ENCODE data around the gene PARP6. TPM values are rescaled to one million over a fixed set of nuclear protein-coding genes. Genes with fewer than 3 reads are reported as not detected.

Gene PARP6
- total and polyA plus RNA-seq, 2 experiments from 2014 or later, result 29.7 to 36.0 TPM

GRCh38 chr15:72302955-72303354, 30.6 kb upstream of the PARP6 start:
- H3K36me3 ChIP-seq (ENCODE audit: low read depth), result no peaks in the 10 kb centered on the region
- no peaks in the 10 kb centered on the region for H3F3A ChIP-seq (ENCODE audit: insufficient read depth)
- TF ChIP-seq EZH2 (IDR thresholded peaks at IDR 0.05; ENCODE audit: insufficient read depth, poor library complexity, severe bottlenecking), result no peak
- no peak for TF ChIP-seq EZH2phosphoT487 (IDR thresholded peaks at IDR 0.05; ENCODE audit: insufficient read depth, low read depth)
- H3K9me2 ChIP-seq (ENCODE audit: insufficient read depth), result no peaks in the 10 kb centered on the region
- no peak overlapping the region for H3K4me2 ChIP-seq (ENCODE audit: unreplicated experiment)
- DNase-seq, result no peak
- H3K9me3 ChIP-seq (ENCODE audit: low read depth), result no peaks in the 10 kb centered on the region
- H3K79me2 ChIP-seq (ENCODE audit: insufficient read depth), result no peaks in the 10 kb centered on the region
- 7 to 26% methylated on average over 1 of the region's 1 CpG for WGBS, 2 experiments (ENCODE audit: low coverage in 1 of 2, low lambda C conversion rate in 2 of 2, missing lambda C conversion rate in 2 of 2)
- no peak overlapping the region for H3K9ac ChIP-seq
- H2AFZ ChIP-seq, result no peak overlapping the region
- H3K27ac ChIP-seq, result no peak overlapping the region
- in situ Hi-C loops (cut with MboI), result no loop called here
- no peak overlapping the region for H3K4me3 ChIP-seq
- H4K20me1 ChIP-seq (ENCODE audit: insufficient read depth), result no peaks in the 10 kb centered on the region
- no peaks in the 10 kb centered on the region for H3K4me1 ChIP-seq (ENCODE audit: insufficient read depth)
- no peaks in the 10 kb centered on the region for H3K27me3 ChIP-seq (replicated peaks; ENCODE audit: insufficient read depth)

GRCh38 chr15:72289597-72290325, 17.4 kb upstream of the PARP6 start:
- in situ Hi-C loops (cut with MboI), result no loop called here
- no peak overlapping the region for H3K27ac ChIP-seq
- no peaks in the 10 kb centered on the region for H3K4me1 ChIP-seq (ENCODE audit: insufficient read depth)
- H3K9ac ChIP-seq, result no peak overlapping the region
- H2AFZ ChIP-seq, result no peak overlapping the region
- H3K79me2 ChIP-seq (ENCODE audit: insufficient read depth), result no peaks in the 10 kb centered on the region
- no peak for TF ChIP-seq EZH2 (IDR thresholded peaks at IDR 0.05; ENCODE audit: insufficient read depth, poor library complexity, severe bottlenecking)
- TF ChIP-seq EZH2phosphoT487 (IDR thresholded peaks at IDR 0.05; ENCODE audit: insufficient read depth, low read depth), result no peak
- no peak for DNase-seq
- 83% methylated on average over 34 to 36 of the region's 52 CpGs for WGBS, 2 experiments (ENCODE audit: low coverage in 1 of 2, low lambda C conversion rate in 2 of 2, missing lambda C conversion rate in 2 of 2)
- H4K20me1 ChIP-seq (ENCODE audit: insufficient read depth), result no peaks in the 10 kb centered on the region
- H3K27me3 ChIP-seq (replicated peaks; ENCODE audit: insufficient read depth), result no peaks in the 10 kb centered on the region
- no peaks in the 10 kb centered on the region for H3K36me3 ChIP-seq (ENCODE audit: low read depth)
- H3K9me2 ChIP-seq (ENCODE audit: insufficient read depth), result no peaks in the 10 kb centered on the region
- no peak overlapping the region for H3K4me2 ChIP-seq (ENCODE audit: unreplicated experiment)
- H3K4me3 ChIP-seq, result no peak overlapping the region
- H3F3A ChIP-seq (ENCODE audit: insufficient read depth), result no peaks in the 10 kb centered on the region
- H3K9me3 ChIP-seq (ENCODE audit: low read depth), result no peaks in the 10 kb centered on the region

- Histone ChIP-seq H3K9me2 (ENCODE audit: insufficient read depth) (no peaks in the 10 kb centered on the region), H3K4me1 (ENCODE audit: insufficient read depth) (no peaks in the 10 kb centered on the region), H4K20me1 (ENCODE audit: insufficient read depth) (no peaks in the 10 kb centered on the region), H3K36me3 (ENCODE audit: low read depth) (no peaks in the 10 kb centered on the region), H3K9ac (no peak overlapping the region), H3K9me3 (ENCODE audit: low read depth) (no peaks in the 10 kb centered on the region), H2AFZ (no peak overlapping the region), H3K27me3 (replicated peaks; ENCODE audit: insufficient read depth) (no peaks in the 10 kb centered on the region), H3K27ac (no peak overlapping the region), H3K4me2 (ENCODE audit: unreplicated experiment) (no peak overlapping the region), H3K4me3 (no peak overlapping the region), H3K79me2 (ENCODE audit: insufficient read depth) (no peaks in the 10 kb centered on the region), H3F3A (ENCODE audit: insufficient read depth) (no peaks in the 10 kb centered on the region)
- DNase-seq, result no peak
- WGBS, 2 experiments (ENCODE audit: low coverage in 1 of 2, low lambda C conversion rate in 2 of 2, missing lambda C conversion rate in 2 of 2), result 86 to 87% methylated on average over 21 to 48 of the region's 49 CpGs
- in situ Hi-C loops (cut with MboI), result no loop called here
- no peak for TF ChIP-seq EZH2 (IDR thresholded peaks at IDR 0.05; ENCODE audit: insufficient read depth, poor library complexity, severe bottlenecking)
- TF ChIP-seq EZH2phosphoT487 (IDR thresholded peaks at IDR 0.05; ENCODE audit: insufficient read depth, low read depth), result no peak
These were observed 16.6 kb upstream of the PARP6 start for GRCh38 chr15:72288796-72289596.

- 65 to 70% methylated on average over 10 of the region's 10 CpGs for WGBS, 2 experiments (ENCODE audit: low coverage in 1 of 2, low lambda C conversion rate in 2 of 2, missing lambda C conversion rate in 2 of 2)
- no peak overlapping the region for H2AFZ ChIP-seq
- H3K79me2 ChIP-seq (ENCODE audit: insufficient read depth), result no peaks in the 10 kb centered on the region
- TF ChIP-seq EZH2phosphoT487 (IDR thresholded peaks at IDR 0.05; ENCODE audit: insufficient read depth, low read depth), result no peak
- TF ChIP-seq EZH2 (IDR thresholded peaks at IDR 0.05; ENCODE audit: insufficient read depth, poor library complexity, severe bottlenecking), result no peak
- DNase-seq, result peak; percentile 26
- no peaks in the 10 kb centered on the region for H3K9me3 ChIP-seq (ENCODE audit: low read depth)
- H3K4me3 ChIP-seq, result no peak overlapping the region
- in situ Hi-C loops (cut with MboI), result no loop called here
- H4K20me1 ChIP-seq (ENCODE audit: insufficient read depth), result no peaks in the 10 kb centered on the region
- no peaks in the 10 kb centered on the region for H3K27me3 ChIP-seq (replicated peaks; ENCODE audit: insufficient read depth)
- no peaks in the 10 kb centered on the region for H3K9me2 ChIP-seq (ENCODE audit: insufficient read depth)
- H3K36me3 ChIP-seq (ENCODE audit: low read depth), result no peaks in the 10 kb centered on the region
- H3K4me2 ChIP-seq (ENCODE audit: unreplicated experiment), result no peak overlapping the region
- no peaks in the 10 kb centered on the region for H3K4me1 ChIP-seq (ENCODE audit: insufficient read depth)
- no peaks in the 10 kb centered on the region for H3F3A ChIP-seq (ENCODE audit: insufficient read depth)
- H3K9ac ChIP-seq, result no peak overlapping the region
- no peak overlapping the region for H3K27ac ChIP-seq
These were observed 13.7 kb upstream of the PARP6 start for GRCh38 chr15:72285927-72286516.
